ENCODE measurements around the gene DYNLRB1.

GRCh38 chr20:34472246-34472925 lies 43.8 kb upstream of the DYNLRB1 start:
- TF ChIP-seq CTCF (conservative IDR thresholded peaks at IDR 0.05 in 1 of 2, IDR thresholded peaks at IDR 0.05 in 1 of 2; ENCODE audit: low read depth in 1 of 2, low read length in 2 of 2) = no peak
- no peak for TF ChIP-seq EZH2 (IDR thresholded peaks at IDR 0.05; ENCODE audit: low read length, missing control alignments)

Data from fibroblast of lung (primary cell).